GM18868 (cell line): ENCODE measurements around the gene MYLK2.

Experiments
- ATAC-seq: cut with Tn5 transposase; IDR thresholded peaks from one replicate; pipeline ENCODE4 v1.9.1; 2021; ENCODE audit warnings: mild to moderate bottlenecking, moderate library complexity; ENCODE audit not compliant: unreplicated experiment

MYLK2 gene

DNA sequence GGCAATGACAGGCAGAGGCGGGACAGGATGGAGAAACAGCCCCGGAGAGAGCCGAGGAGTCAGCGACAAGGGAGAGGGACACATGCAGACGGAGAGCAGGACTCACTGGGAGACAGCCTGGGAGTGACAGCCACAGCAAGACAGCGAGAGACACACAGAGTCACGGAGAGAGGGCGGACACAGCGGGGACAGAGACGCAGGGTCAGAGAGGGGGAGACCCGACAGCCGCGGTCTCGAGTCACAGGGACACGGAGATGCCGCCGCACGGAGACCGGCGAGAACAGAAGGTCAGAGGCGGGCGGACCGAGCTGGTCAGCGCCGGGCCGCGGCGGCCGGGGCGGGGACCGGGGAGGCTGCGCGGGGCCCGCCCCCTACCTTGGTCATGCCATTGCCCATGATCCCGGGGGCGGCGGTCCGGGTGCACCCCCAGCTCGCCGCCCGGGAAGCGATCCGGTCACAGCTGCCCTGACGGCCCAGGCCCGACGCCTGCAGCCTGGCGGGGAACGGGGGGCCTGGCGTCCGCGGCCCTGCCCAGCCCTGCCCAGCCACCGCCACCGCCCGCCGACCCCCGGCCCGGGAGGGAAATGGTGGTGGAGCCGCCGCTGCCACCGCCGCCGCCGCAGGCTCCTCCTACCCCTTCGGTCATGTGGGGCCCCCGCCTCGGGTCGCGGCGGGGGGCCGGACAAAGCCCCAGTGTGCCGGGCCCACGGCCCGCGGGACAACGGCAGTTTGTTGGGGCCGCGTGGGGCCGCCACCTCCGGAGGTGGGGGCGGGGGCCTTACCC, 51.0 kb downstream of the MYLK2 start, which contains the start of the genes DUSP15 and TTLL9:
Gene DUSP15 (minus strand): TSS at position 586 of the 784 bp plus-strand sequence. CDS start 190 bp downstream, at position 396.
Gene TTLL9 (plus strand): TSS at position 693 of the 784 bp plus-strand sequence. CDS start 493 bp downstream, outside the sequence.
- no peak for ATAC-seq

DNA sequence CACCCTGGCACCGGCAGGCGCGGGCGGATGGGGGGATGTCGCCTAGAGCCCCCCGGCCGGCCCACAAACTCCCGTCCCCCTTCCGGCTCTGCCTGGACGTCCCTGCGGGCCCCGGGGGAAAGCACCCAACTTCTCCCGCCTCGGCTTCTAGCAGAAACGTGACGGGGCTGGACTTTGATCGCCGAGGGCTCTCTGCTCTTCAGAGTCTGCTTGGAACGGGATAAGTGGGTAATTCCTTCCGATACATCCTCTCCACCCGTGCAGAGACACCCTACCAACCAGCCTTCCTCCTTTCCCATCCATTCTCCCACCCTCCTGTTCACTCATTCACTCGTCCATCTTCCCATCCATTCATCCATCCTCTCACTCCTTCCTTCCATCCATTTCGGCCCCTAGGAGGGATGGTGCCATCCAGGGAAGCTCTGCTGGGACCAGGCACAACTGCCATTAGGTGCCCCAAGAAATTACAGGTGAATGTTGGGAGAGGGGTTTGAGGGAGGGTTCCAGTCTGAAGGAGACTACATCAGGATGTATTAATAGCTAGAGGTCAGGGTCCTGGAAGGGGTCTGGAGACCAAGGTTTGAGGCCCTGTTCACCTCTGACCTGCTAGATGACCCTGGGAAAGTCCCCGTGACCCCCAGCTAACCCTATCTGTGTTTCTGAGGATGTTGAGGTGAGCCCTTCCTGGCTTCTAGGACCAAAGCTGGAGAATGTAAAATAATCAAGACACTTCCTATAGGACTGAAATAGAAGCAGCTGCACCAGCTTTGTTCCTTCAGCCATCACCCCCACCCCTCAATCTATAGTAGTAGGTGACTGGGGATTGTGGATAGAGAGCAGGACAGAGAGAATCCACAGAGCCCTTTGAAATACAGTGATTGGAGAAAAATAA, 51.8 kb downstream of the MYLK2 start:
- no peak for ATAC-seq

DNA sequence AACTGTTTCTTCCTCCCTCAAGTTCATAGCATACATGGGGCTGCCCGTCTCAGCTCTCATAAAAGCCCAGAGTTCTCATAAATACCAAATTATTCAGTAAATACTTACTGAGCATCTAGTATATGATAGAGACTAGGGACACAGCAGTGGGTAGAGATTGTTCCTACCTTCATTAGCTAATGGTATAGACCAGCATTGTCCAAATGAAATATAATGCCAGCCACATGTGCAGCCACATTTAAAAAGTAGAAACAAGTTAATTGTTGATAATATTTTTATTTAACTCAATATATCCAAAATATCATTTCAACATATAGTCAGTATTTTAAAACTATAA, 52.4 kb downstream of the MYLK2 start:
- ATAC-seq, result no peak

DNA sequence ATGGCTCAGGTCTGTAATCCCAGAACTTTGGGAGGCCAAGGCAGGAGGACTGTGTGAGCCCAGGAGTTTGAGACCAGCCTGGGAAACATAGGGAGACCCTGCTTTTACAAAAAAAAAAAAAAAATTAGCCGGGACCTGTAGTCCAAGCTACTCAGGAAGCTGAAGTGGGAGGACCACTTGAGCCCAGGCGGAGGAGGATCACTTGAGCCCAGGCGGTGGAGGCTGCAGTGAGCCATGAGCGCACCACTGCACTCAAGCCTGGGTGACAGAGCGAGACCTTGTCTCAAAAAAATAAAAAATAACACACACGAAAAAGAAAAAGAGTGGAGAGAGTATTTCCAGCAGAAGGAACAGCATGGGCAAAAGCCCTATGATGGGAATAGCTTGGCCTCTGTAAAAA, 53.2 kb downstream of the MYLK2 start:
- no peak for ATAC-seq

DNA sequence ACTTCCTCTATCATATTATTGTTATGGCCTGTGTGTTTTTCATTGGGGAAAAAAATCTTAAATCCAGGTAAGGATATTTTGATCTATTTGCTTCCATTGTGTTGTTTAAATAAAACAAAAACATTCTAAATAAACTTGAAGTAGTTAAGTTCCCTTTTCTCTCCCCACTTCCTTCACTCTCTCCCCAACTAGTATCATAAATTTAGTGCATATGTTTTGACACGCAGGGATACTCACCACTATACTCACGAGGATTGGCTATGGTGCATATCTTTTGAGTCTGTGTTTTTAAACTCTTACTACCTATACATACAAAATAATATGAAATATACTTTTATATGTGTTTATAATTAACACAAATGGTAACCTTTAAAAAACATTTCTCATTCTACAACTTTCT, 56.5 kb downstream of the MYLK2 start:
- ATAC-seq, result no peak

DNA sequence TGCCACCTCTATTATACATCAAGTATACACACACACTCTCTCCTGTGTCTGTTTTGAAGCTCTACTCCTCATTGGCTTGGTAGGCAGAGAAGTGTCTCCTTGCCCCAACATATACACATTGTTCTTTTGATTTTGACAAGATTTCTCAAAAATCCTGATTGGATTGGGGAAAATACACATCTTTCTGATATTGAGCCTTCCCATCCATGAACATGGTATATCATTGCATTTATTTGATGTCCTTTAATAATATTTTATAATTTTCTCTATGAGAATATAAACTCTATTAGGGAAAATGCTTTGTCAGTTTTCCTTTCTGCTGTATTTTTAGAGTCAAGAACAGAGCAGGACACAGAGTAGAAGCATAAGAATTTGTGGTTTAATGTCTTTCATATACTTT, 58.5 kb downstream of the MYLK2 start:
- no peak for ATAC-seq

DNA sequence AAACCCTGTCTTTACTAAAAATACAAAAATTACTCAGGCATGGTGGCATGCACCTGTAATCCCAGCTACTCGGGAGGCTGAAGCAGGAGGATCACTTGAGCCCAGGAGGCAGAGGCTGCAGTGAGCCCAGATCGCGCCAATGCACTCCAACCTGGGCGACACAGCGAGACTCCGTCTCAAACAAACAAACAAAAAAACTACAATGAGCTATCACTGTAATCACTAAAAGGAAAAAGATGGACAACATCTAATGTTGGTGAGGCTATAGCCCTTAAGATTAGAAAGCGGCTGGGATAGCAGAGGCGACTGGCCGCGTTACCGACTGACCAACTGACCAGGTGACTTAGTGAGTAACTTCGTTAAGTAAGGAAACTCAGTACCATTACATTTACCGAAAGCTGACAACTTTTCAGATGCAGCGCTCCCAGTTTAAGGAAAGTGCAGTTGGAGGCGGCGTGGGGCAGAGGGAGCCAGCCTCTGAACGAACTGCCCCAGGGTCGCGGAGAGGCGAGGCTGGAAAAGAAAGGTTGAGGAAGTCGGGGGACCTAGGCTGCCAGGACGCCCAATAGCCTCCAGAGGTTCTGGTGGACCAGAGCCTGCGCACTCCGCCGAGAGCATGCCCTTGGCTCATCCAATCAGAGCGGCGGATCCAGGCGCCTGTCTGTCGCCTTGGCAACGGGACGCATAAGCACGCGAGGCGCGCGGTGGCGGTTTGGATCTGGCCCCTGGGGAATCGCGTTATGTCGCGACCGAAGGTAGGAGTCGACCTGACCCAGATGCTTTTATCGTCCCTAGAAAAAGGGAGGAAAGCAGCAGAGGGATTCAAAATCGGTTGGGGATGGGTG, 60.2 kb downstream of the MYLK2 start:
- ATAC-seq, result peak; percentile 67

DNA sequence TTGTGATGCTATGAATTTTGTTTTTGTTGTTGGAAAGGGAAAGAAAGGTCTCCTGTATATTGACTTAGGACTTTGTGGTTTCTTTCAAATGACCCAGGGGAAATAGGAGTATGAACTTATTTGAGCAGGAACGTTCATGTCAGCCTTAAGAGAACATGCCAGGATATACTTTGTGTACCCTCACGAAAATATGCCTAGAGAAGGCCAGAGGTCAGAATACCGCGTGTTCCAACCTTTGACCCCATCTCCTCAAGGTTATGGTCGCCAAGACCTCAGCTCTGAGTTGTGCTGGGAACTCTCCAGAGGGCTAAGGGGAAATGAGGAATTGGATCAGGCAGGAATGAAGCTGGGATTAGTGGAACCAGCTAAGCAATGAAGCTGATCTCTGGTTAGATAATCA, 62.8 kb downstream of the MYLK2 start:
- no peak for ATAC-seq

DNA sequence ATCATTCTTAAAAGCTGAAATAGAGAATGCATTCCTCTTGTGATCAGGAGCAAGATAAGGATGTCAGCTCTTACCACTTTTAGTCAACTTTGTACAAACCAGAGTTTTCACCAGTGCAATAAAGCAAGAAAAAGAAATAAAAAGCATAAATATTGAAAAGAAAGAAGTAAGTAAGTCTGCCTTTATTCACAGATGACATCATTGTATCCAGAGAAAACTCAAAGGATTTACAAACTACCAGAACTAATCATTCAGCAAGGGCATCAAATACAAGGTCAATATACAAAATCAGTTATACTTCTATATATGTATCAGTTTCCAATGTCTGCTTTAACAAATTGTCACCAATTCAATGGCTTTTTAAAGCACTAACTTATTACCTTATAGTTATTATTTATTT, 64.7 kb downstream of the MYLK2 start:
- ATAC-seq, result no peak
